Effector CD4-positive, alpha-beta T cell (primary cell): ENCODE measurements around the gene ADGRD2.

Experiments used
- DNase-seq: peaks from one replicate; pipeline ENCODE4 v3.0.0-alpha.2; 2020

ADGRD2 gene

DNA sequence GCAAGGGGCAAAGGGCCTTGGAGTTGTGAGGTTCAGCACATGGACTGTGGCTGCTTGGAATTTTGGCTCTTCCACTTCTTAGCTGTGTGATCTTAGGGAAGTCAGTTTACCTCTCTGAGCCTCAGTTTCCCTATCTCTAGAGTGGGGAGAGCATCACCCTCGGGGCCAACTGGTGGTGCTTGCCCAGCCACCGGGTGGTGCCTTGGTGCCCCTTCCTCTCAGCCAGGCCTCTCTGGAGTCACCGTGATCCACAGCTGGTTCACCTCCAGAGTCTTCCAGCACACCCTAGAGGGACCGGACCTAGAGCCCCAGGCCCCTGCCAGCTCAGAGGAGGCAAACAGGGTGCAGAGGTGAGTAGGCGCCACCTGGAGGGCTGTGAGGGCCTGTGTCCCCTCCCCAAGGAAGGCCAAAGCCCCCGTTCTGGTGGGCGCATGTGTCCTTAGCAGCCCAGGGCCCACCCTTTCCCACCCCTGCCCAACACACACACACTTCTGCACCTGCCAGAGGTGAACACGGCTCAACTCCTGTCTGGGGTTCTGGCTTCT lies 7.7 kb downstream of the ADGRD2 start:
- DNase-seq: no peak

DNA sequence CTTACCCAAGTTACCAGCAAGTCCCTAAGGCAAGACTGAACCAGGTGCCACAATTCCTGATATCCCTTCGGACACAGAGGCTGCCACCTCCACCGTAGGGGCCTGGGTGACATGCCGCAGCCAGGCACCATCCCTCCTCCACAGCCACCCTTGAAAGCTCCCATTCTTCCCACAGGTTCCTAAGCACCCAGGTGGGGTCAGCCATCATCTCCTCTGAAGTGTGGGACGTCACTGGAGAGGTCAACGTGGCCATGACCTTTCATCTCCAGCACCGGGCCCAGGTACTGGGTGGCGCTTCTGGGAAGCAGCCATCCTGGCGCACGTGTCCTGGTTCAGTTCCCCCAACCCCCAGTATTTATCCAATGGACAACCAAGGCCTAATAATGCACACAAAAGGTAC lies 8.2 kb downstream of the ADGRD2 start:
- DNase-seq: no peak

DNA sequence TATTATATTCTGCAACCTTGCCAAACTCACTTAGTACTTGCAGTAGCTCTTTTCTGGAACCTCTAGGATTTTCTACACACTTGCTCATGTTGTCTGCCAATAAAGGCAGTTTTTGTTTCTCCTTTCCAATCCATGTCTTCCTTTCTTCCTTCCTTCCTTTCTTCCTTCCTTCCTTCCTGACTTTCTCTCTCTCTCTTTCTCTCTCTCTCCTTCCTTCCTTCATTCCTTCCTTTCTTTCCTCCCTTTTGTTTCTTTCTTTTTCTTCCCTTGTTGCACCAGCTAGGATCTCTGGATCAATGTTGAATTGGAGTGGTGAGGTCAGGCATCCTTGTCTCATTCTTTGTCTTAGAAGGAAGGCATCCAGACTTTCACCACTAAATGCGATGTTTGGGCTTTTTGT lies 12.5 kb downstream of the ADGRD2 start:
- DNase-seq: no peak

DNA sequence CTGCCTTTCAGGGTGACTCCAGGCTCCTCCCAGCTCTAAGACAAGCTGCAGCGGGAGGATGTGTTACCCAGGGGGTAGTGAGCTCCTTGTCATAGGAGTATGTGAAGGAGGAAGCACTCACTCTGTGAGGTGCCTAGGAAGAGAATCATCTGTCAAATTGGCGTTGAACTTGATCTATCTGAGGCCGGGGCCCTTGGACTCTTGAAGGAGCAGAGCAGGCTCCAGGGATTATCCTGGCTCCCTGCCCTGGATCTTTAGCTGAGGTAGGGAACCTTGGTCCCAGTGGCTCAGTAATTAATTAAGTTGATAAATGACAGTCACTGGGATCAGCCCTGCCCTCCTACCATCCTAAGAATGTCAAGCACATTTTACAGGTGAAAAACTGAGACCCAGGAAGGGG lies 15.5 kb downstream of the ADGRD2 start:
- DNase-seq: no peak

DNA sequence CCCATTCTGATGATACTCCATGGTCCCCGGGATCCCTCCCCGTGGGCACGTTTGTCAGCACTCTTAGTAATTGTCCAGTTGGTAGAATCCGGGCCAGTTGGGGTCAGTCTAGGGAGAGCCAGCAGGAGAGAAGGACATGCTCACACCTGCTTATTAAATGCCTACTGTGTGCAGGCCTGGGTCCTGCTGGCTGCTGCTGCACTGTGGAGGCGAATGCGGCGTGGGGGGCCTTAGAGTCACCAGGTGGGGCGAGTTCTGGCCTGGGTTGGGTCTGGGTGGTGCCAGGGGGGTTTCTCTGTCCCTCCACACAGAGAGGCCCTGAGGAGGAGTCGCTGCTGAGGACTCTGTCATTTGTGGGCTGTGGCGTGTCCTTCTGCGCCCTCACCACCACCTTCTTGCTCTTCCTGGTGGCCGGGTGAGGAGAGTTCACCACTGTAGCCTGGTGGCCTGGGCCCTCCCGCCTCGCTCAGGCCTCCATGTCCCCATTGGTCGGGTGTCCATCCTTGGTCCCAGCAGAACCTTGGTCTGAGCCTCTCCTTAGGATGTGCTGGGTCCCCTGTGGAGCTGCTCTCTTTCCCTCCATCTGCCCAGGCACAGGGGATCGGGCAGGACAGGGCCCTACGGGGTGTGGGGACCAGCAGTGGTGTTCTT lies 17.3 kb downstream of the ADGRD2 start:
- no peak for DNase-seq

GRCh38 chr9:124468061-124468740 lies 17.9 kb downstream of the ADGRD2 start:
- DNase-seq: no peak

DNA sequence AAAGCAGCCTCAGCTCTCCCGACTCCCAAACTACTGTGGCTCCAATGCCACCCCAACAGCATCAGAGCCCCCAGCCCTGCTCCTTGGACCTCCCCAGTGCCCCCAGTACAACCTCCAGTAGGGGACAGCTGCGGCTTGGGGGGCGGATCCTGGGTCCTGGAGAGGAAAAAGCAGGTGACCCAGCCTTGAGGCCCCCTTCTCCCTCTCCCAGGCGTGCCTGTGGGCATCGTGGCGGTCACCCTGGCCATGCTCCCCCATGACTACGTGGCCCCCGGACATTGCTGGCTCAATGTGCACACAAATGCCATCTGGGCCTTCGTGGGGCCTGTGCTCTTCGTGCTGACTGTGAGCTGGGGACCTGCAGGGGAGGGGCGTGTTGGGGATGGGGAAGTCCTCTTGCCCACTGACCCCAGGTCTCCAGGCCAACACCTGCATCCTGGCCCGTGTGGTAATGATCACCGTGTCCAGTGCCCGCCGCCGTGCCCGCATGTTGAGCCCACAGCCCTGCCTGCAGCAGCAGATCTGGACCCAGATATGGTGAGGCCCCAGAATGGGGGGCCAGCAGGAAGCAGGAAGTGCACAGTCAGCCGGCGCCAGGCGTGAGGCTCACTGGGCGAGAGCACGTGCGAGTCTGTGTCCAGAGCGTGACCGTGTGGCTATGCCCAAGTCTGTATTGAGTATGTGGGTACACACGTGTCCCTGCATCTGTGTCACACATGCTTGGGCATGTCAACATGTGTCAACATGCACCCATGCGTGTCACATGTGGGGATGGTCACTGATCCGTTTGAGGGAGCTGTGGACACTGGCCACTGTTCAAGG lies 19.0 kb downstream of the ADGRD2 start:
- no peak for DNase-seq

GRCh38 chr9:124470306-124470705 lies 20.1 kb downstream of the ADGRD2 start:
- DNase-seq: no peak

GRCh38 chr9:124470726-124471125 lies 20.5 kb downstream of the ADGRD2 start:
- DNase-seq: no peak

- no peak for DNase-seq
These were observed 21.5 kb downstream of the ADGRD2 start for GRCh38 chr9:124471761-124472160.

DNA sequence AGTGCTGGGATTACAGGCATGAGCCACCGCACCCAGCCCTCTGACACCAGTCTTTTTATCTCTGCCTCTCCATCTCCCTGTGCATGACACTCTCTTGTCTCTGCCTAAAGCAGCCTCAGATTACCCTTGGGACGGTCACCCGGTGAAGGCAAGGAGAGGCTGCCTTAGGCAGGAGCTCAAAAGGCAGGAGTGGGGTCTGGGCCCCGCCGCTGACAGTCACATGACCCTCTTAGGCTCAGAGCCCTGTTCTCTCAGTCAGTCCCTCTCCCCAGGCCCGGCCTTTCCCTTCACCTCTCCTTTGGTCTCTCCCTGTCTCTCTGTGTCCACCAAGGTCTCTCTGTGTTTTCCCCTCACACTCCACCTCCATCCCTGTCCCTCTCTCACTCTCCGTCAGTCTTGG lies 22.5 kb downstream of the ADGRD2 start:
- DNase-seq: no peak

GRCh38 chr9:124473310-124473709 lies 23.1 kb downstream of the ADGRD2 start:
- DNase-seq: no peak

DNA sequence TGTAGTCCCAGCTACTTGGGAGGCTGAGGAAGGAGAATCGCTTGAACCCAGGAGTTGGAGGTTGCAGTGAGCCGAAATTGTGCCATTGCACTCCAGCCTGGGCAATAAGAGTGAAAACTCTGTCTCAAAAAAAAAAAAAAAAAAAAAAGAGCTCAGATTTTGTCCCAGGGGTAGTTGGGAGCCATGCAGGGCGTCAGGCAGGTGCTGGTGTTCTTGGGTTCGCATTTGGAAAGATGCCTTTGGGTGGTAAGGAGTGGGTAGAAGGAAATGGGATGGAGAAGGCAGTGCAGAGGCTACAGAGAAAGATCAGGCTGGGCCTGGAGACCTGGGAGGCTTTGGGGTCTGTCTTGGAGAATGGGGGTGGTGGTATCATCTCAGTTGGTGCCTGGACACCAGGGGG lies 23.9 kb downstream of the ADGRD2 start:
- DNase-seq: no peak

- DNase-seq: no peak
These were observed 25.1 kb downstream of the ADGRD2 start for GRCh38 chr9:124475158-124475867.

GRCh38 chr9:124475868-124476690 lies 25.8 kb downstream of the ADGRD2 start:
- DNase-seq: no peak

DNA sequence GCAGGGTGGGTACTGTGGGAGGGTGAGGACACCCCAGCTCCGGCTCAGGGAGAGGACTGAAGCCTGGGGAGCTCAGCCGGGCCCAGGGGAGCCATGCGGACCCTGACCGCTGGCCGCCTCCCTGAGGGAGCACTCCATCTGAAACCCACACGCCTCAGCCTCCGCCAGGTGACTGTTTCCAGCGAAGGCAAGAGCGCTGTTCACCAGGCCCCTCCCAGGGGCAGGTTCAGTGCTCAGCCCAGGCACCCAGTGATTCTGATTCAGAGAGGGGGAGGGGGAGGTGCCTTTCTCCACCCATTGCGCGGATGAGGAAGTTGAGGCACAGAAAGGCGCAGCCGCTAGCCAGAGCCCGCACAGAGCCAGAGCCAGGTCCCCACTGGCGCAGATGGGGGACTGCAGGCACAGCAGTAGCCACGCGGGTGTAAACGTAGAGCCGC lies 27.0 kb downstream of the ADGRD2 start:
- DNase-seq: no peak

GRCh38 chr9:124477648-124478285 lies 27.5 kb downstream of the ADGRD2 start:
- no peak for DNase-seq

- DNase-seq: no peak
These were observed 28.1 kb downstream of the ADGRD2 start for GRCh38 chr9:124478354-124478753.

- no peak for DNase-seq
These were observed 29.1 kb downstream of the ADGRD2 start for GRCh38 chr9:124479371-124479770.

DNA sequence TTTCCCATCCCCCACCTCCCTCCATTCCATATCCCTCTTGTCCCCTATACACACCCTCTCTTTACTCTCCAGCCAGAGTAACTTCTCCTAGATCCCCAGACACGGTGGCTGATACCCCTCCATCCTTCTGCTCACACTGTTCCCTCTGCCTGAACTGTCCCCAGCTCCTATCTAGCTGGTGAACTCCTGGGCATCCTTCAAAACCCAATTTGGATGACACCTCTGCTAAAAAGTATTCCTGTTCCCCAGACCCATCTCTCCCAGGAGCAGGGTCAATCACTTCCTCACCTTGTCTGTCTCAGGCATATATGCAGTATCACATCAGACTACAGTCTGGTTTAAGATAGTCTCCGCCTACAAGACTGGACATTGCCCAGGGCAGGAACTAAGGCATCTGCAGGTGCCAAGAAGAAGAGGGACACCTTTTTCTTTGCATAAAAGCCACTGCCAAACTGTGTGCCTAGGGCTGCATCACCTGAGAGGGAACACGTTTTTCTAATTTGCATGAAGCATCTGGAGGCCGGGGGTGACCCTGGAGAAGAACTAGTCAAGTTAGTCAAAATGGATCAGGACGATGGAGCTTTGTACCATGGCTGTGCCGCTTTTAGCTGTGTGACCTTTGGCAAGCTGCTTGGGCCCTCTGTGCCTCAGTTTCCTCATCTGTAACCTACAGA lies 29.8 kb downstream of the ADGRD2 start:
- no peak for DNase-seq

- DNase-seq: no peak
These were observed 30.4 kb downstream of the ADGRD2 start for GRCh38 chr9:124480621-124480981.
